GM12874 (cell line): ENCODE measurements around the gene PACSIN2.

Experiments used
- CTCF ChIP-seq: IDR thresholded peaks from 2 replicates; pipeline ENCODE4 v1.5.1; 2011; ENCODE audit warnings: low read depth, mild to moderate bottlenecking, control low read depth, low read length, moderate library complexity; ENCODE audit not compliant: insufficient read depth

Gene PACSIN2

GRCh38 chr22:42881298-42881697 is 133.7 kb downstream of the PACSIN2 start:
- TF ChIP-seq CTCF: no peak

- TF ChIP-seq CTCF: peak; percentile 15; the same call in 1 of the 2 replicates
Observed at GRCh38 chr22:42880815-42881214, 134.1 kb downstream of the PACSIN2 start.

- TF ChIP-seq CTCF: no peak
Observed at GRCh38 chr22:42879371-42880021, 135.5 kb downstream of the PACSIN2 start.

- no peak for TF ChIP-seq CTCF
Observed at GRCh38 chr22:42878561-42879305, 136.2 kb downstream of the PACSIN2 start.

- TF ChIP-seq CTCF: no peak
Observed at GRCh38 chr22:42877597-42878340, 137.2 kb downstream of the PACSIN2 start.

GRCh38 chr22:42877158-42877557 is 137.8 kb downstream of the PACSIN2 start:
- no peak for TF ChIP-seq CTCF

- TF ChIP-seq CTCF: no peak
Observed at GRCh38 chr22:42876041-42876440, 138.9 kb downstream of the PACSIN2 start.
